ENCODE data around the gene ARHGAP15. TPM values are rescaled to one million over a fixed set of nuclear protein-coding genes. Genes with fewer than 3 reads are reported as not detected.

ARHGAP15 gene
- total RNA-seq, 2 donors from 2014 or later: 277 to 309 TPM

GRCh38 chr2:143162997-143163396, 33.8 kb downstream of the ARHGAP15 start:
- peak overlapping the region; percentile 16 for H3K27ac Mint-ChIP-seq
- H3K4me1 Mint-ChIP-seq: peaks cover 47% of the 10 kb centered on the region
- no peaks in the 10 kb centered on the region for H3K9me3 ChIP-seq (ENCODE audit: control insufficient read depth, low read length, poor library complexity, severe bottlenecking)
- no peak overlapping the region for H3K4me3 Mint-ChIP-seq
- peaks cover 9% of the 10 kb centered on the region for H3K36me3 Mint-ChIP-seq (ENCODE audit: low read depth)
- no peaks in the 10 kb centered on the region for H3K27me3 Mint-ChIP-seq
- DNase-seq (no peak), ATAC-seq (no peak)

- no peak overlapping the region for H3K4me3 Mint-ChIP-seq
- DNase-seq: no peak
- H3K27me3 Mint-ChIP-seq: no peaks in the 10 kb centered on the region
- peaks cover 9% of the 10 kb centered on the region for H3K36me3 Mint-ChIP-seq (ENCODE audit: low read depth)
- H3K9me3 ChIP-seq (ENCODE audit: control insufficient read depth, low read length, poor library complexity, severe bottlenecking): no peaks in the 10 kb centered on the region
- peak overlapping the region; percentile 16 for H3K27ac Mint-ChIP-seq
- H3K4me1 Mint-ChIP-seq: peaks cover 45% of the 10 kb centered on the region
- ATAC-seq: no peak
Observed at GRCh38 chr2:143163499-143163898, 34.3 kb downstream of the ARHGAP15 start.

DNA sequence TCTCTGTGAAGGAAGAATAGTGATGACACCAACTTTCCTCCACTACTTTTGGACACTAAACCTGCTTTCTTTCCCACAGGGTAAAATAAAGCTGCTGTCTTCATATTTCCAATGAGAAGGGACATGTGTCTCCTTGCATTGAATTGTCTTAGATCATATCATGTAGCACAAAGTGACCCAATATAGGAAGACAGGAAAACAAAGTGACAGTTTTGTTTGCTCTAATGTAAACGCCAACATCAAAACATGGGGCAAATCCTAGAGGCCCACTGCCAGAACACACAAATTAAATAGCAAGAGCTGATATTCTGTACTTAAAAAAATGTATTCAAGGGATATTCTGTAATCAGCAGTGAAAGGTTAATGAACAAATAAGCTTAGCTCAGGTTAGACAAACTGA, 36.1 kb downstream of the ARHGAP15 start:
- peaks cover 42% of the 10 kb centered on the region for H3K4me1 Mint-ChIP-seq
- no peaks in the 10 kb centered on the region for H3K27me3 Mint-ChIP-seq
- ATAC-seq (no peak), DNase-seq (no peak)
- H3K36me3 Mint-ChIP-seq (ENCODE audit: low read depth): peaks cover 9% of the 10 kb centered on the region
- H3K27ac Mint-ChIP-seq: peak overlapping the region; percentile 32
- no peak overlapping the region for H3K4me3 Mint-ChIP-seq
- H3K9me3 ChIP-seq (ENCODE audit: control insufficient read depth, low read length, poor library complexity, severe bottlenecking): no peaks in the 10 kb centered on the region

GRCh38 chr2:143169105-143169504, 39.9 kb downstream of the ARHGAP15 start:
- H3K4me3 Mint-ChIP-seq: no peak overlapping the region
- DNase-seq: no peak
- no peak for ATAC-seq
- H3K4me1 Mint-ChIP-seq: peaks cover 43% of the 10 kb centered on the region
- no peaks in the 10 kb centered on the region for H3K9me3 ChIP-seq (ENCODE audit: control insufficient read depth, low read length, poor library complexity, severe bottlenecking)
- peaks cover 11% of the 10 kb centered on the region for H3K36me3 Mint-ChIP-seq (ENCODE audit: low read depth)
- H3K27me3 Mint-ChIP-seq: no peaks in the 10 kb centered on the region
- H3K27ac Mint-ChIP-seq: peak overlapping the region; percentile 6

- H3K4me1 Mint-ChIP-seq: peaks cover 49% of the 10 kb centered on the region
- H3K27ac Mint-ChIP-seq: peak overlapping the region; percentile 6
- H3K4me3 Mint-ChIP-seq: no peak overlapping the region
- no peaks in the 10 kb centered on the region for H3K27me3 Mint-ChIP-seq
- no peaks in the 10 kb centered on the region for H3K9me3 ChIP-seq (ENCODE audit: control insufficient read depth, low read length, poor library complexity, severe bottlenecking)
- H3K36me3 Mint-ChIP-seq (ENCODE audit: low read depth): peaks cover 8% of the 10 kb centered on the region
- DNase-seq (no peak), ATAC-seq (no peak)
Observed at GRCh38 chr2:143171817-143172216, 42.6 kb downstream of the ARHGAP15 start.

- Mint-ChIP-seq H3K36me3 (ENCODE audit: low read depth) (peaks cover 5% of the 10 kb centered on the region), H3K27me3 (no peaks in the 10 kb centered on the region), H3K4me3 (peak overlapping the region; percentile 21), H3K27ac (peak overlapping the region; percentile 6), H3K4me1 (peaks cover 39% of the 10 kb centered on the region)
- ATAC-seq: no peak
- H3K9me3 ChIP-seq (ENCODE audit: control insufficient read depth, low read length, poor library complexity, severe bottlenecking): no peaks in the 10 kb centered on the region
- DNase-seq: no peak
Observed at GRCh38 chr2:143175438-143175837, 46.2 kb downstream of the ARHGAP15 start.

DNA sequence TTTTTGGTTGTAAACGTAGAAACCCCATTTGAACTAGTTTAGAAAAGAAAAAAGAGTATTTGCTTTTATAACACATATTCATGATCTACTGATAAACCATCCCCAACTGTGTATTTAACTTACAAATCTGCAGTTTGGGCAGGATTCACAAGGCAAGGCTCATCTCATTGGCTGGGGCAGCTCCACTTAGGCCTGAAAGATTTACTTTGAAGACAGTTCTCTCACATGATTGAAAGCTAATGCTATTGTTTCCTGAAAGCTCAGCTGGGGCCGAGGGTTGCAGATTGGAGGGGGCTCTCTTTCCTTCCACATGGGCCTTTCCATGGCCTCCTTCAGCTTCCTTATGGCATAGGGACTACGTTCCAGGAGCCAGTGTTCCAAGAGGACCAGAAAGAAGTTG, 47.4 kb downstream of the ARHGAP15 start:
- peak; percentile 66 for ATAC-seq
- Mint-ChIP-seq H3K4me3 (peak overlapping the region; percentile 83), H3K36me3 (ENCODE audit: low read depth) (peaks cover 8% of the 10 kb centered on the region), H3K27ac (peak overlapping the region; percentile 91), H3K4me1 (peaks cover 34% of the 10 kb centered on the region), H3K27me3 (no peaks in the 10 kb centered on the region)
- DNase-seq: no peak
- no peaks in the 10 kb centered on the region for H3K9me3 ChIP-seq (ENCODE audit: control insufficient read depth, low read length, poor library complexity, severe bottlenecking)

- Mint-ChIP-seq H3K27me3 (no peaks in the 10 kb centered on the region), H3K4me1 (peaks cover 34% of the 10 kb centered on the region), H3K4me3 (peak overlapping the region; percentile 83), H3K36me3 (ENCODE audit: low read depth) (peaks cover 10% of the 10 kb centered on the region), H3K27ac (peak overlapping the region; percentile 91)
- H3K9me3 ChIP-seq (ENCODE audit: control insufficient read depth, low read length, poor library complexity, severe bottlenecking): no peaks in the 10 kb centered on the region
- ATAC-seq: peak; percentile 69
- DNase-seq: no peak
Observed at GRCh38 chr2:143177096-143177786, 48.0 kb downstream of the ARHGAP15 start.

DNA sequence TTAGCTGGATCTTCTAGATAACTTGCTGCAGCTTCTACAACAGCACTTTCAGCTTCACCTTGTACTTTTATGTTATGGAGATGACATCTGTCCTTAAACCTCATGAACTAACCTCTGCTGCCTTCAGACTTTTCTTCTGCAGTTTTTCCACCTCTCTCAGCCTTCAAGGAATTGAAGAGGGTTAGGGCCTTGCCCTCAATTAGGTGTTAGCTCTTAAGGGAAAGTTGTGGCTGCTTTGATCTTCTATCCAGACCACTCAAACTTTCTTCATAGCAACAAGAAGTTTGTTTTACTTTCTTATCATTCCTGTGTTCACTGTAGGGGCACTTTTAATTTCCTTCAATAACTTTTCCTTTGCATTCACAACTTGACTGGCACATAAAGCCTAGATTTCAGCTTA, 52.3 kb downstream of the ARHGAP15 start:
- no peaks in the 10 kb centered on the region for H3K9me3 ChIP-seq (ENCODE audit: control insufficient read depth, low read length, poor library complexity, severe bottlenecking)
- DNase-seq (no peak), ATAC-seq (no peak)
- Mint-ChIP-seq H3K4me1 (peaks cover 45% of the 10 kb centered on the region), H3K27ac (peak overlapping the region; percentile 57), H3K27me3 (no peaks in the 10 kb centered on the region), H3K4me3 (no peak overlapping the region), H3K36me3 (ENCODE audit: low read depth) (peaks cover 5% of the 10 kb centered on the region)

- no peaks in the 10 kb centered on the region for H3K9me3 ChIP-seq (ENCODE audit: control insufficient read depth, low read length, poor library complexity, severe bottlenecking)
- peaks cover 42% of the 10 kb centered on the region for H3K4me1 Mint-ChIP-seq
- no peaks in the 10 kb centered on the region for H3K27me3 Mint-ChIP-seq
- H3K36me3 Mint-ChIP-seq (ENCODE audit: low read depth): peaks cover 5% of the 10 kb centered on the region
- DNase-seq (no peak), ATAC-seq (no peak)
- H3K4me3 Mint-ChIP-seq: peak overlapping the region; percentile 72
- H3K27ac Mint-ChIP-seq: peak overlapping the region; percentile 57
Observed at GRCh38 chr2:143182649-143183048, 53.4 kb downstream of the ARHGAP15 start.

- H3K36me3 Mint-ChIP-seq (ENCODE audit: low read depth): peaks cover 5% of the 10 kb centered on the region
- H3K27me3 Mint-ChIP-seq: no peaks in the 10 kb centered on the region
- ATAC-seq: no peak
- H3K9me3 ChIP-seq (ENCODE audit: control insufficient read depth, low read length, poor library complexity, severe bottlenecking): no peaks in the 10 kb centered on the region
- H3K4me3 Mint-ChIP-seq: peak overlapping the region; percentile 41
- no peak for DNase-seq
- peak overlapping the region; percentile 75 for H3K27ac Mint-ChIP-seq
- H3K4me1 Mint-ChIP-seq: peaks cover 46% of the 10 kb centered on the region
Observed at GRCh38 chr2:143183804-143184463, 54.7 kb downstream of the ARHGAP15 start.

DNA sequence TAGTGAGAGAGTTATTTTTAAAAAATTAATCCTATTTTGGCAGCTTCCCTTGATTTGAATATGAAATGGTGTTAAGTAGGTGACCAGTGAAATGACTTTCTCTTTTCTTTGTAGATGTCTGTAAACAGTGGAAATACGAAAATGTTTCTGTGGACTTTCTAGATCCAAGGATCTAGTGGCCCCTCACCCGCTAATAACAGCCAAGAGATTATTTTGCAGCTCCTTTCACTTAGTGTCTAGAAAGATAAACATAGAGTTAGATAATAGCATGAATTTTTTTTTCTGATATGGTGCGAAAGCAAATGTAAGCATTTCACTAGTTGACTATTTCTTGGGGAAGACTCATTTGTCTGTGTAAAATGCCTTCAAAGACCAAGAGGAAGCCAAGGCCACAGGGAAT, 57.7 kb downstream of the ARHGAP15 start:
- Mint-ChIP-seq H3K4me3 (no peak overlapping the region), H3K36me3 (ENCODE audit: low read depth) (no peaks in the 10 kb centered on the region), H3K27ac (no peak overlapping the region), H3K4me1 (peaks cover 46% of the 10 kb centered on the region), H3K27me3 (no peaks in the 10 kb centered on the region)
- no peaks in the 10 kb centered on the region for H3K9me3 ChIP-seq (ENCODE audit: control insufficient read depth, low read length, poor library complexity, severe bottlenecking)
- ATAC-seq (no peak), DNase-seq (no peak)

- H3K27me3 Mint-ChIP-seq: no peaks in the 10 kb centered on the region
- H3K9me3 ChIP-seq (ENCODE audit: control insufficient read depth, low read length, poor library complexity, severe bottlenecking): no peaks in the 10 kb centered on the region
- ATAC-seq: no peak
- H3K4me1 Mint-ChIP-seq: peaks cover 39% of the 10 kb centered on the region
- H3K27ac Mint-ChIP-seq: no peak overlapping the region
- no peak overlapping the region for H3K4me3 Mint-ChIP-seq
- H3K36me3 Mint-ChIP-seq (ENCODE audit: low read depth): peaks cover 4% of the 10 kb centered on the region
- no peak for DNase-seq
Observed at GRCh38 chr2:143190431-143190830, 61.2 kb downstream of the ARHGAP15 start.

DNA sequence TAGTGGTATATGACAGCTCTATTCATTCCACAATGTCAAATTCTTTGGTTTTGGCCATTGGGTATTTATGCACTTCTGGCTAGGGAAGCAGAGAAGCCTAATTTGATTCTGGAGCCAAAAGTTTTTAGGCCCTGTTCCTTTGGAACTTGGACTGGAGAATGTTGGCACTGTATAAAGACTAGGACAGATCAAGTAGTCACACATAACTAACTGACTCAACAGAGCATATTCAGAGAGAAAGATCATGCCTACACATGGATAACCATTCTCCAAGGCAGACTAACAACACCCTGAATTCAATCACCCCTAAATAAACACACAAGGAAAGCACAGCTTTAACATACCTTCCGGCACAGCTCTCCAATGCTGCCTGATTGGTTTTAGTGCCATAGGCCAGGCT, 62.9 kb downstream of the ARHGAP15 start:
- no peak for ATAC-seq
- no peaks in the 10 kb centered on the region for H3K9me3 ChIP-seq (ENCODE audit: control insufficient read depth, low read length, poor library complexity, severe bottlenecking)
- peak overlapping the region; percentile 41 for H3K27ac Mint-ChIP-seq
- H3K4me3 Mint-ChIP-seq: no peak overlapping the region
- H3K36me3 Mint-ChIP-seq (ENCODE audit: low read depth): peaks cover 4% of the 10 kb centered on the region
- H3K27me3 Mint-ChIP-seq: no peaks in the 10 kb centered on the region
- peaks cover 30% of the 10 kb centered on the region for H3K4me1 Mint-ChIP-seq
- DNase-seq: no peak

Measured in T-helper 17 cell (primary cell).